ENCODE results near the gene PRKCQ.

PRKCQ gene

DNA sequence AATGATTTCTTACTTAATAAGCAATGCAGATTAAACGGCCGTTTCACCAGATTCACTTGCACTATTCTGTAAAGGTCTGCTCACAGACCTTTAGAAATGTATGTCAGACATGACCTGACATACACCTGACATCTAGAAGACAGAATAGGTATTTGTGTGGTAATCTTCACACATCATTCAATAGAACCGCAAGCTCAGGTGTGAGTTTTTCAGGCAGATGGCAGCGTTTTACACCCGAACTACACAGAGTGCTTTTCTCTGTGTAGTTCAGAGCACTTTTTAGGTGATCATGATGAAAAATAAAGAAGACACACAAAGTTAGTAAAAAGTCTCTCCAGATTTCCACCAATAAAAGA, 63.2 kb downstream of the PRKCQ start:
- no peak for DNase-seq

DNA sequence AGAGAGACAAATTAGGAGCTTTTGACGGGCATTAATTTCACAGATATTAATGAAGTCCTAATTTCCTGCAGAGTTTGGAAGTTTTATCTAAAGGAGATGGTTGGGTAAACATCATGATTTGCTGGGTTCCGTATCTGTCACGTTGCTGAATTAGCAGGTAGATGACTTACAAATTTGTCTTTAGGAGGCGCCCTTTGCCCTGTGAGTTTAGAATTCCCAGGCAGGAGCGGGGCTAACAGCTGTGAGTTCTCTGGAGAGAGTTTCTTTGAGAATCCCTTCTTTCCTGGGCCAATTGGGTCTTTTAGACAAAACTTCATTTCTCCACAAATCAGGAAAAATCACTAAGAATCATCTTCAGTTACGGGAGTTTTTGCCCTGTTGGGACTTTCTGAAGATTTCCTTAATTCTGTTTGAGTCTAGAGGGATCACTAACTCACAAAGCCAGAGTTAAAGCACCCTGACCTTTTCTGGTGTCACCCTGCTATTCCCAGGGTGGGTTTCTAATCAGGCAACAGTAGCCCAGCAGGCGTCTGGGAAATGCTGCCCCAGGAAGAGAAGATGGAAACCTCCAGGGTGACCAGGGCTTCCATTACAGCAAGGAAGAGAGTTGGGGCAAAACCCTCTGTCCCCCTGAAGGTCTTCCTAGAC, 63.7 kb downstream of the PRKCQ start:
- peak; percentile 4 for DNase-seq

DNA sequence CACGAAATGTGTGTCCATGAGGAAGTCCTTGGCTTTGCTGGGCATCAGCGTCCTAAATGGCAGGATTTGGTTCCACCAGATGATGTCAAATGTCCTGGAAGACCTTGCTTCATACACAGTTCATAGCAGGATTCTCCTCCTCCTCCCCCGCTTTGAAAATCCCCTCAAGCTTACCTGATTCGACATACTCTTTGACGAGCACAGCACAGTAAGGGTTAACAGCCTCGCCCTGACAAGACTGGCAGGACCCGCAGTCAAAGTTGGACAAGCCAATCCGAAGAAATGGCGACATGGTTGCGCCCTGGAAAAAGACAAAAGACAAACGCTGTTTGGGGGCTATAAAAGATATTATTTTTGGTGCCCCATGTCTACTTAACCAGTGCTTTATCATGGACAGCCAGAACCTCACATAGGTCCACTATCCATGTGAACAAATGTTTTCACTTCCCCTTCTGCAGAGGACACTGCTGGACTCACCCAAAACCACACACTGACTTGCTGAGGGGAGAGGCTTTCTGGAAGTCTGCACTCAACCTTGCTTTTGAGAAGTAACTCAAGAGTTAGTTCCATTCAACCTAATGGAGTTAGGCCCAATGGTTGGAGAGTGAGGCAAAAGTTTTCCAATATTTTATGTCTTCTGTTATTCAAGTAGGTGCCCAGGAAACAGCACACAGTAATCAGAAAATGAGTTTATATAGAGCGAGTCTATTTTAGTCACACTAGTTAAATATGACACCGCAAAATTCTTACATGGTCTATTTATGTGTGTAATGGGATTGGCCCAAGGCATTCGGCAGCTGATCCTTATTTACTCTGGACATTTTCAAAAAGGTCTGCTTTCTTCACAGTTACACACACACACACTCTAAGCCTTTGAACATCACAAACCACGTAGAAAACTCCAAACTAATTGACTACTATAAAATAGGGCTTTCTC, 65.0 kb downstream of the PRKCQ start:
- DNase-seq, result no peak

DNA sequence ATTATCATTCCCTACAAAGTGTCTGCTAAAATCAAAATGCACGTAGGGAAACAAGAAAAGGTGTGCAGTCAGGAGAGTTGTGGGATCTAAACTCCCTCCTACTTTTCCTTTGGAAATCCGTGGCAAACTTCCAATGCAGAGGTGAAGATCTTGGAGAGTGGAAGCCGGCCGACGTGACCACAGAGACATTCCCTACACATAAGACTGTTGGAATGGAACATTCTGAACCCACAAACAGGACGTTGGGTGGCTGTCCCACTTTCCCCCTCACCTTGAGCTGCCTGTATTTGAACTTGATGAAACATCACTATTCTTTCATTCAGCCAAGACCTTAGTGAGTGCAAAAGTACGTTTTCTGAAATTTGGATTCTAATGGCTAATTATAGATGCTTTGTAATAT, 65.9 kb downstream of the PRKCQ start:
- no peak for DNase-seq

DNA sequence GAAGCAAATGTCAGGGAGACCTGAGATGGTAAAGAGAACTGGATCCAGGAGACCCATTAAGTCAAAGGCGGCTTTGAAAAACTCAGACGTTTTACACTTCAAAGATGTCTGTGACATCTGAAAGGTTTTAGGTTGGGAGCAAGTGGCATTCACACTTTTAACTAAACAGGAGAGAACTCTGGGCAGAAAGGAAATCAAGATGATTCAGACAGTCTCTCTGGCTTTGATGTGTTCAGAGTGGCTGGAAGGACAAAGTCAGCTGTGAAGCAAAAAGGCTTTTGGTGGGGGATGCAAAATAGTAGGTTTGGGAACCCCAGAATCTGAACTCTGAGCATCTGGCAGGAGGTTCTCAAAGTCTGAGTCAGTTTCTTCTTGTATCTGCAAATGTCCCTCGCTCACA, 66.6 kb downstream of the PRKCQ start:
- DNase-seq, result no peak

DNA sequence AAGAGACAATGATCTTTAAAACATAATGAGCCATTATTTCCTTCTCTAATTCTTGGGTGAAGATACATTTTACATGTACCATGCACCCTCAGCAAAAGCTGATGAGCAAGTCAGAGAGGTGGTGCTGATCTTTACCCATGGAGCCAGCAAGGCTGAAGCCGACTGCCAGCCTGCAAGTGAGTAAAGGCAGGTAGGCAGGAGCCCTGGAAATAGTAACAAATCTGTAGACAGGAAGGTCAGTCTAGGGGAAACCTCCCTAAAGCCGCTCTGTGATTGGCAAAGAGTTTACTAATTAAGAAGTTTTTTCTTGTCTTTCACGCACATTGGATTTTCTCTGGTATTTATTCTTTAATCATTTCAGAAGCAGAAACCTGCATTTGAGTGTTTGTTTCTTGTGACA, 67.9 kb downstream of the PRKCQ start:
- no peak for DNase-seq

DNA sequence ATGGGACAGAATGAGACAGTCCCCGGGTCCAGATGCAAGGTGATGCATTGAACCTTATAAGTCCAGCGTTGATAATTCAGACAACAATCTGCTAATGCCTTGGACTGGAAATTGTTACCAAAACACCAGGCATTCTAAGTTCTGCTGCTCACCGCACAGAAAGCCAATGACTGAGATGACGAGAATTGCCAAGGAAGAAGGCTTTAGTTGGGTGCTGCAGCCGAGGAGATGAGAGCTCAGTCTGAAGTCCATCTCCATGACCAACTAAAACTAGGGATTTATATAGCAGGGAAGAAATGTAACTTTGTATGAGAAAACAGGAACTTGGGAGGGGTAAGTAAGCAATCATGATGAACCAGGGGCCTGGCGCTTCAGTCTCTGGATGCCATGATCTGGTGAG, 68.7 kb downstream of the PRKCQ start:
- no peak for DNase-seq

DNA sequence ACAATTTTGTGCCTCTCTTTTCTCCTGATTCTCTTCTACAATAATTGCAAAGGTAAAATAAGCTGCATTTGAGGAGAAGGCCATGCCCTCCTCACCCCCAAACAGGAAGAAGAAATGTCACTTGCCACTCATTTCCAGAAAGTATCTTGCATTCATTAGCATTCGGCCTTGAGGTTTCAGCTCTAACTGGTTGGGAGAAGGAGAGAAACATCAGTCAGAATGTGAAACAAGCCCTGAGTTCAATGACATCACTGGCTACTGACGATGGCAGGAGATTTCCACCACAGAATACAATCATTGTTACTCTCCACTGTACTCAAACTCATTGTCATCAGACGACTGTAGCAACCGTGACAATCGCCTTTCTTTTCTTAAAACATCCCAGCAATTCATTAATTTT, 72.8 kb downstream of the PRKCQ start:
- no peak for DNase-seq

DNA sequence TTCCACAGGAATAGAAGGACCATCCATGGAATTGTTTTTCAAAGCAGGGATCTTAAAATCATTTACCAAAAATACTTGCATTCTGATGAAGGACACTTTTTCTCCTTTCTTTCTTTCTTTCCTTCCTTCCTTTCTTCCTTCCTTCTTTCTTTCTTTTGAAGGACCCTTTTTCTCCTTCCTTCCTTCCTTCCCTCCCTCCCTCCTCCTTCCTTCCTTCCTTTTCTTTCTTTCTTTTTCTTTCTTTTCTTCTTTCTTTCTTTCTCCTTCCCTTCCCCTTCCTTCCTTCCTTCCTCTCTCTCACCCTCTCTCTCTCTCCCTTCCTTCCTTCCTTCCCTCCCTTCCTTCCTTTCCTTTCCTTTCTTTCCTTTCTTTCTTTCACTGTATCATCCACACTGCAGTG, 74.8 kb downstream of the PRKCQ start:
- no peak for DNase-seq

DNA sequence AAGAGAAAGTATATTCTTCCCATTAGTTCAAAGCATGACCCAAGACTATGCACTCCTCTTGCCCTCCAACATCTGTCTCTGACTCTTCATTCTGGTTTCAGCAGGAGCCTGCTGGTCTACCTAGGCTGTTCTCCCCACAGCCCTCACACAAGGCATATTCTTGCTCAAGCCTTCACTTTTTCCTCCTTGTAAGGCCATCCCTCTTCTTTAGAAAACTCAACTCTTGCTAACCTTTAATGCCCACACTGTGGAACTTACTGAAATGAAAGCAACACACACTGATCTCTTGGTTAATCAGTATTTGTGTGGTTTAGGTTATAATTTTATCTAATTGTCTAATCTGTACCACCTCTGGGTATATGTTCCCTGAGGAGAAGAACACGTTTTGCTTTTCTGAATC, 75.8 kb downstream of the PRKCQ start:
- no peak for DNase-seq

DNA sequence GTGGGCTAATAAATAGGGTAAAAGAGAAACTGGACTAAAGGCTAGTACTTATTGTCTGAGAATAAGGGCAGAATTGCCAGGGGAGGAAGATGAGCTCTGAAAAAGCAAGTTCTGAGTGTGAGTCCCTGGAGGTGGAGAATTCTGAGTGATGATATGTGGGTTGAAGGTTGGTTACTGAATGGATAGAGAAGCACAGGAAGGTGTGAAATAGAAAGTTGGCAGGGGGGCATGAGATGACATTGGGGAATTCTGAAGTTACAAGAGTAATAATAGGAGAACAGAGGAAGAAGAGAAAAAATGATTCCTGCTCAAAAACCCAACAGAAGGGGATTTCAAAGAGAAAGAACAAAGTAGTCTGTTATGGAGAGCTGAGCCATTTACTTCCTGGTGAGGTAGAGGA, 76.9 kb downstream of the PRKCQ start:
- DNase-seq, result no peak

DNA sequence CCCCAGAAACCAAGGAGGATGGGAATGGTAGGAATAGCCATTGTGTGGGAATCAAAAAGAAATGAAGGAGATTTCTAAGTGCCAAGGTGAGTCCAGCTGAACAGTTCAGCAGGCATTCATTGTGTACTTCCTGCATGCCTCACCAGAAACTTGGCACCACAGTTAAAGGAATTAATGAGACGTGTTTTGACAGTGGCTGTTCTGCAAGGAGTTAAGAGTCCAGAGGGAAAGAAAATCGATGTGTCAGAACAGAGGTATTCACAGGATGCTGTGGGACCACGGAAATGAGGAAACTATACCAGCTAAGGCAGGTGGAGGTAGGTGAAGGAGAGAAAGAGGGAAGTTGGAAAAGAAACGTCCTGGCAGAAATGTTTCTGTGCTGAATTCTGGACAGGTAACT, 78.1 kb downstream of the PRKCQ start:
- DNase-seq, result no peak

DNA sequence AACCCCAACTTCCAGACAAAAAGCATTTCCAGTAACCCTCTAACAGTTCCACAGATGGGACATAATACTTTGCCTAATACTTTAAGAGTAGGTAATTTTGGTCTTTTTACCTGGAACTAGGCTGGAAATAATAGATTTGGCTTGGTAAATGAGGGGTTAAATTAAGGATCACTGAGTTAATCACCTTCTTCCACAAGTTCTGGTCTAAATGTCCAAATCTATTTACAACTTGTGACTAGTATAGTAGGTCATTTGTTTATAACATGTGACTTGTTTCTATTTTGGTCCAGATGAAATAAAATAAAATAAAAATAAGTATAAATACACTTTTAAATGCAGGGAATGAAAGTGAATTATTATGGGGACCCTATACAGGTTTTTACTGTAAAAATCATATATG, 80.1 kb downstream of the PRKCQ start:
- DNase-seq, result no peak

DNA sequence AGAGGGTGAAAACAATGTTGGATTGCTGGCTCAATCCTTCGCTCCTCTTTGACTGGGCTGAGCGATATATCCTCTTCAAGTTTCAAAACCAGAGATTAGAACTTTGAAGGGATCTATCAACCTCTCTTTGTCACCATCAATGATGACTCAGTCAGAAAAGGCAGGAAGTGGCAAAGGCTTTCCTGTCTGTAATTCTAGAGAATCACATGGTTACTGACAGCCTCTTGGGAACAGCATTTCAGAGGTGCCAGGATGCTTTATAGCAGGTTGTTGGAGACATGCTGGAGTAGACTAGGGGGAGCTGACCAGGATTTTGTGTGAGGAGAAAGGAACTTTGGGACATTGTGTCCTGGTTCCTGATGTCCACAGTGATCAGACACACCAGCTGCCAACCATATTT, 81.3 kb downstream of the PRKCQ start:
- no peak for DNase-seq

DNA sequence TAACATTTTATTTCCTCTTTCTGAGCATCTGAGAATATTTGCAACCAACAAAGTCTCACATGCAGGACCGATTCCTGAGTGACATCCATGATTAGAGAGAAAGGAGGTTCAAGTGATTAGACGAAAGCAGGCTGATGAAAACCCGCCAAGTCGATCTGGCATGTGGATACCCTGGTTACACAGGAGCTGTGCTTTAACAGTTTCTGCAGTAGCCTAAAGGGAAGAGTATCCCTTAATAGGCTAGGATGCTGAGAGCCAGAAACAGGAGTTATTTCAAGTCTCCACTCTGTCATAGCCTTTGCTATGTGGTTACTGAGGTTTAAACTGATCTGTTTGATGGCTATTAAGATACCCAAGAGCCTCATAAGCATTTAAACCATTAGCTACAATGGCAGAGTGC, 82.5 kb downstream of the PRKCQ start:
- no peak for DNase-seq

DNA sequence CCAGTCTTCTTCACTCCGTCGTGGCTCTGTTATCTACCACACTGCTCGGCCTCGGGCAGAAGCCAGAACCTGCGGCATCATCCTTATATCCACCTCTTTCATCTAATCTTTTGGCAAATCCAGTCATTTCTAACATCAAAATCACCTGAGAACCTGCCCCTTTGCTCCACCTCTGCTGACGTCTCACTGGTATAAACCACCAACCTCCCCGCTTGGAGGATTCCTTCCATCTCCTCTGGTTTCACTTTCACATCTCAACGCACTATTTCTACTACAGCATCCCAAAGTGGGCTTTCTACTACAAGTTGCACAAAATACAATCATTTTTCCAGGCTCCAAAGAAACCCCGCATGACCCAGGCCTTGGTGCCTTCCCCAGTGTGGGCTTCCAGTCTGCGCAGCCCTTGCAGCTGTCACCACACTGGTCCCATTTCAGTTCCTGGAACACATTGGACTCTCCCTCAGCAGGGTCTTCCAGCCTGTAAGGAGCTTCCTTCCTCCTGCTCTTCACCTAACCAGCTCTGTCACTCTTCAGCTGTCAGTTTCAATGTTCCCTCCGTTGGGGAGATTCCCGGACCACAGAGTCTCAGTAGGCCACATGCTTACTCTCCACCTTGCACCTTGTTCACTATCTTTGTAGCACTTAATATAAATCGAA, 85.0 kb downstream of the PRKCQ start:
- no peak for DNase-seq

DNA sequence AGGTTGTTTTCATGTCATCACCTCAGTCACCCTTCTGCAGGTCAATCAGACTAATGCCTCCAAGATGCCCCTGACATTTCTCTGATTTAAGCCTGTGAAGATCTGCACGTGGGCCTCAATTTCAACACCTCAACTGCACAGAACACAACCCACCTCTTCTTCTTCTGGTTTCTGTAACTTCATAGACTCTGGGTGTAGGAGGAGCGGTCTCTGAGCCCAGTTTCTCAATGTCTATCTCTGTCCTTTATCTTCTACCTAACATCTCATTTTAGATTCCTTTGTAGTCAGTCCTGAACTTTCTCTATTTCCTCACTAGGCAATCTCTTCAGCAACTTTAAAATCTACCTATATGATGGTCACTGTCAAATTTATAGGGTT, 85.6 kb downstream of the PRKCQ start:
- DNase-seq, result no peak

DNA sequence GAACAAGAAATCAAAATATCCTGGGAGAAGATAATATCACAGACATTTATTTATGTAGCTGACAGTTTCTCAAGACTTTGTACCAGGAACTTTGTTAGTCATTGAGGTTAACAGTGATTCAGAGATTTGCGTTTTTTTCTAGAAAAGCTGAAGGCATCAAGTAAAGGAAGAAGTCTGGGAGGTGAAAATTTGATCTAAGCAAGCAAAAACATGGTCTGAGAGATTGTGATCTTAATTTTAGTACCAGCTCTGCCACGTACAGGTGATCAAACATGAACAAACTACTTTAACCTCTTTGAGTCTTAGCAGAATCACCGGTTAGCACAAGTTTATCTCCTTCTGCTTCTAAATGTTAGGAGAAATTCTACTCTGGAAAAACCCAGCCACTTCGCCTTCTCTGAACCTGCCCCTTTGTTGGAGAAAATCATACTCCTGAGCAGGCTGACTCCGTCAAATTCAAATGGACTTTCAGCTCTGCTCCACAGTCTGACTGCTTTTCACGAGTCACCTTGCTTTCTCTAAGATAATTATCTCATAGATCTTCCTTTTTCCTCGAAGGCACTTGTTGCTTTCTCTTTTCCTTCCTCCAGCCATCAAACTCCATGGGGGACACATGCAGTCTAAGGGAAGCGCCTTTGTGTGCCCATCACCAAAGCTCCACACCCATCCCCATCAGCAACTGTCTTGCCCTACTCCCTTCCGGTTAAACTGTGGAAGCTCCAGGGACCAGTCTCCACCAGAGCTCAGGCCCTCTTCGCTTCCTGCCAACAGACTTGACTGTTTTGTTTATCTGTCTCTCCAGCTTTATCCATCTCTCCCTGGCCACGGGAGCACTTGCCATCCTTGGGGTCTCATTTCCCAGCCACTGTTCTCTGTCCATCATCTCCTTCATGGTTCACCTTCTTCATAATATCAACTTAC, 86.3 kb downstream of the PRKCQ start:
- DNase-seq, result no peak

DNA sequence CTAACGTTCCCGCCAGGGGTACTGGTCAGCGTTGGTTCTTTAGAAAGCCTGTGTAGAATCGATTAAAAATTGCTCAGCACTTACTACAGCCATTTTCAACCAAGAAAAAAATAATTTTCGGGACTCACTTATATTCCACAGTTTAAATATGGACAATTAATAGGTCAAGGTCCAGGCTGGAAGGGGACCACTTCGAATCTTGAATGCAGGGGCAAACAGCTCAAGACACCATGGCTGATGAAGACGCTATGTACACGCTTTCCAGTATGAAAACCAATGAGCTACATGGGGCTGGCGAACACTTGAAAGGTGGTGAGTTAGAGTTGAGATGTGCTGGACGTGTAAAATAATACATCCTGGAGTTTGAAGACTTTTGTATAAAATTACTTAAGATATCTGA, 87.2 kb downstream of the PRKCQ start:
- DNase-seq, result no peak

DNA sequence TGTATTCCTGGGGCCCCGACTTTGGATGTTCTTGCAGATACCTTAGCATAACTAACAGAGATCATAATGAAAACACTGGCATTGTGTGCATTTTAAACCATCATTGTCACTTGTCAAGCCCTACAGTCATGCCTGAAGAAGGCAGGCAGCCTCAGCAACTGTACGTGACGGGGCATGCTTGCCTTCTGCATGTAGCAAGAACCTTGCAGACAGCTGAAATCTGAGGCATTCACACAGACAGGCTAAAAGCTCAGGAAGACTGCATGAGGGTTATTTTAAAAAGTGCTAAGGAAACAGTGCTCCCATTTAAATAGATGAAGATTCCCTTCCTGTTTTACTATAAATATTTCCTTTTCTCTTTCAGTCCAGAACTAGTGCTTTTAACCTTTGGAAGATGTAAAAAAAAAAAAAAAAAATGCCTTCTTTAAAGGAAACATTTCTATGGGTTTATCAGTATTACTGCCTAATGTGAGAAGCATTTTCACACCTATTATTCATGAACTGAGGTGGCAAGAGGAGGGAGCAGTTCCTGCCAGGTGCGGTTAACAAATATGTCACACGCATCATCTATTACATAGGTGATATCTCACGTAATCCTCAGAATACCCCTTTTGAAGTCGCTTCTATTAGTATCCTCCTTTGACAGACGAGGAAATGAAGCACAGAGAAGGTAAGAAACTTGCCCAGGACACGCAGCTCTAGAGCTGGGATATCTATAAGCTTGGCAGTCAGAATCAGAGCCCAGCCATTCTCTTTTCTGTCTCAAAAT, 88.1 kb downstream of the PRKCQ start:
- no peak for DNase-seq

DNA sequence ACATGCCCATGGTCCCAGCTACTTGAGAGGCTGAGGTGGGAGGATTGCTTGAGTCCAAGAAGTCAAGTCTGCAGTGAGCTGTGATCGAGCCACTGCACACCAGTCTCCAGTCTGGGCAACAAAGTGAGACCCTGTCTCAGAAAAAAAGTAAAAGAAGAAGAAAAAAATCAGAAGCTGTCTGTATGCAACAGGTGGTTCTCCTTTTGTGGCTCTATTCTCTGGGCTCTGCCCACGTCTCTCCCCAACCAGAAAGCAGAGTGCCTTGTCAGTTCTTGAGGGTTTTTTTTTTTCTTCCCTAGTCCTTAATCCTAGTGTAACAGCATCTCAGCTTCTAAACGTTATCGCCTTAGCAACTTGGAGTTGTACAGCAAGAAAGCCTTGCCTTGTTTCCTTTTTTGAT, 89.5 kb downstream of the PRKCQ start:
- no peak for DNase-seq

DNA sequence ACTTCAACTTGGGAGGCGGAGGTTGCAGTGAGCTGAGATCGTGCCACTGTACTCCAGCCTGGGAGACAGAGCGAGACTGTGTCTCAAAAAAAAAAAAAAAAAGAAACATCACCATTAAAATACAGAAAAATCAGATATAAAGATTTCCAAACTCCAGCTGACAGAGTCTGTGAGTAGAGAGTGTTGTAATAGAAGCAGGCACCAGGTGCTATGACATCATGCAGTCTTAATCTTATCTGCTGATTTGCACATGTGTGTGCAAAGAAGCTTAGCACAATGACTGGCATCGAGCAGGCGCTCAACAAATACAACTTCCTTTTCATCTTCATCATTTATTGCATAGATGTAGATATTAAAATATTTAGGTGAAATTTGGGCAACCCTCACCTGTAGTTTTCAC, 92.2 kb downstream of the PRKCQ start:
- peak; percentile 34 for DNase-seq

Measured in NCI-H82 (cell line).